ENCODE results near the gene RBM42. TPM values are rescaled to one million over a fixed set of nuclear protein-coding genes. Genes with fewer than 3 reads are reported as not detected.

The RBM42 gene, protein sequence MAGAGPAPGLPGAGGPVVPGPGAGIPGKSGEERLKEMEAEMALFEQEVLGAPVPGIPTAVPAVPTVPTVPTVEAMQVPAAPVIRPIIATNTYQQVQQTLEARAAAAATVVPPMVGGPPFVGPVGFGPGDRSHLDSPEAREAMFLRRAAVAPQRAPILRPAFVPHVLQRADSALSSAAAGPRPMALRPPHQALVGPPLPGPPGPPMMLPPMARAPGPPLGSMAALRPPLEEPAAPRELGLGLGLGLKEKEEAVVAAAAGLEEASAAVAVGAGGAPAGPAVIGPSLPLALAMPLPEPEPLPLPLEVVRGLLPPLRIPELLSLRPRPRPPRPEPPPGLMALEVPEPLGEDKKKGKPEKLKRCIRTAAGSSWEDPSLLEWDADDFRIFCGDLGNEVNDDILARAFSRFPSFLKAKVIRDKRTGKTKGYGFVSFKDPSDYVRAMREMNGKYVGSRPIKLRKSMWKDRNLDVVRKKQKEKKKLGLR
- total RNA-seq: 100 to 1,000 TPM in 1 of 2 donors, 10 to 100 TPM in 1; 81.4 to 114 TPM

GRCh38 chr19:35628565-35629331 is at the start of gene RBM42:
RBM42 (plus strand) TSS chr19:35629036; CDS start chr19:35629154, 118 bp downstream.
- peaks cover 11 to 24% of the 10 kb centered on the region in 2 donors for H3K36me3 ChIP-seq
- intact Hi-C loops (cut with DNase I): loop anchor here (5.0 kb wide), 1 partner anchor 81 kb away; the partner anchor contains the start of gene TMEM147
- H3K4me3 ChIP-seq: peak within 1 kb of the TSS; percentile 98 to 99
- H3K27me3 ChIP-seq (replicated peaks; ENCODE audit: insufficient read depth): no peaks in the 10 kb centered on the region
- H3K4me1 ChIP-seq (replicated peaks): no peaks in the 10 kb centered on the region
- under 1% methylated on average over 49 of the region's 56 CpGs for WGBS
- peak; percentile 96 for DNase-seq (ENCODE audit: low spot score)
- no peaks in the 10 kb centered on the region for H3K9me3 ChIP-seq
- TF ChIP-seq POLR2AphosphoS5 (IDR thresholded peaks at IDR 0.05): peak; percentile 99
- peak in 1 of 4 experiments; percentile 41 for TF ChIP-seq CTCF (IDR thresholded peaks at IDR 0.05)
- TF ChIP-seq POLR2A (IDR thresholded peaks at IDR 0.05): peak; percentile 43
- peak within 1 kb of the TSS; percentile 88 for H3K27ac ChIP-seq

- no peak for DNase-seq (ENCODE audit: low spot score)
- Histone ChIP-seq H3K36me3 (no peaks in the 10 kb centered on the region), H3K4me1 (replicated peaks) (no peaks in the 10 kb centered on the region), H3K27me3 (replicated peaks; ENCODE audit: insufficient read depth) (no peaks in the 10 kb centered on the region), H3K9me3 (no peaks in the 10 kb centered on the region), H3K27ac (no peak overlapping the region), H3K4me3 (no peak overlapping the region)
- TF ChIP-seq POLR2A (IDR thresholded peaks at IDR 0.05) (no peak), CTCF (IDR thresholded peaks at IDR 0.05) (no peak), POLR2AphosphoS5 (IDR thresholded peaks at IDR 0.05) (no peak)
- WGBS: 75% methylated on average over 1 of the region's 1 CpG
- intact Hi-C loops (cut with DNase I): no loop called here
Observed at GRCh38 chr19:35582760-35583159, 46.1 kb upstream of the RBM42 start.

- no peaks in the 10 kb centered on the region for H3K9me3 ChIP-seq
- no peaks in the 10 kb centered on the region for H3K27me3 ChIP-seq (replicated peaks; ENCODE audit: insufficient read depth)
- no peaks in the 10 kb centered on the region for H3K4me1 ChIP-seq (replicated peaks)
- no peak for TF ChIP-seq CTCF (IDR thresholded peaks at IDR 0.05)
- no peak for TF ChIP-seq POLR2A (IDR thresholded peaks at IDR 0.05)
- no peak for TF ChIP-seq POLR2AphosphoS5 (IDR thresholded peaks at IDR 0.05)
- intact Hi-C loops (cut with DNase I): no loop called here
- DNase-seq (ENCODE audit: low spot score): no peak
- H3K27ac ChIP-seq: no peak within 1 kb of the TSS
- WGBS: 34% methylated on average over 12 of the region's 16 CpGs
- H3K36me3 ChIP-seq: no peaks in the 10 kb centered on the region
- no peak within 1 kb of the TSS for H3K4me3 ChIP-seq
Observed at GRCh38 chr19:35585848-35586247, 43.0 kb upstream of the RBM42 start, which contains the start of gene PMIS2. PMIS2 (plus strand) TSS chr19:35586173; CDS start chr19:35586260, 87 bp downstream.

- 43% methylated on average over 1 of the region's 1 CpG for WGBS
- no peak for DNase-seq (ENCODE audit: low spot score)
- no peak overlapping the region for H3K27ac ChIP-seq
- intact Hi-C loops (cut with DNase I): no loop called here
- H3K4me1 ChIP-seq (replicated peaks): no peaks in the 10 kb centered on the region
- TF ChIP-seq POLR2A (IDR thresholded peaks at IDR 0.05) (no peak), POLR2AphosphoS5 (IDR thresholded peaks at IDR 0.05) (no peak), CTCF (IDR thresholded peaks at IDR 0.05) (no peak)
- H3K27me3 ChIP-seq (replicated peaks; ENCODE audit: insufficient read depth): no peaks in the 10 kb centered on the region
- H3K4me3 ChIP-seq: no peak overlapping the region
- no peaks in the 10 kb centered on the region for H3K36me3 ChIP-seq
- H3K9me3 ChIP-seq: no peaks in the 10 kb centered on the region
Observed at GRCh38 chr19:35587321-35587720, 41.5 kb upstream of the RBM42 start.

All from prostate gland (tissue), 2 donors.